GM21528 (cell line): ENCODE data around the gene CFC1.
"Not testable (repeated sequence)": the region's sequence is repeated elsewhere in the genome, so short reads cannot be mapped to it uniquely, and the experiment has no call there.

Source experiments
- ATAC-seq: cut with Tn5 transposase; IDR thresholded peaks from one replicate; pipeline ENCODE4 v1.9.1; 2021; ENCODE audit warnings: mild to moderate bottlenecking, moderate library complexity; ENCODE audit not compliant: unreplicated experiment, low FRiP score

Gene CFC1

DNA sequence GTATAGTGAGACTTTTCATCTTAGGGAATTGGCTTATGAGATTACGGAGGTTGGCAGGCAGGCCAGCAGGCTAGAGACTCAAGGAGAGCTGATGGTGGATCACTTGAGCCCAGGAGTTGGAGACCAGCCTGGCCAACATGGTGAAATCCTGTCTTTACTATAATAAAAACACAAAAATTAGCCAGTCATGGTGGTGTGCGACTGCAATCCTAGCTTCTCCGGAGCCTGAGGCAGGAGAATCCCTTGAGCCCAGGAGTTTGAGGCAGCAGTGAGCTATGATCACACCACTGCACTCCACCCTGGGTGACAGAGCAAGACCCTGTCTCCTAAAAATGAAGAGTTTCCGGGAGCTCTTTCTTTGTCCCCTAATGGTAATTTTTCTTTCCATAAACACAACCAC, 14.6 kb downstream of the CFC1 start:
- not testable (repeated sequence) for ATAC-seq

DNA sequence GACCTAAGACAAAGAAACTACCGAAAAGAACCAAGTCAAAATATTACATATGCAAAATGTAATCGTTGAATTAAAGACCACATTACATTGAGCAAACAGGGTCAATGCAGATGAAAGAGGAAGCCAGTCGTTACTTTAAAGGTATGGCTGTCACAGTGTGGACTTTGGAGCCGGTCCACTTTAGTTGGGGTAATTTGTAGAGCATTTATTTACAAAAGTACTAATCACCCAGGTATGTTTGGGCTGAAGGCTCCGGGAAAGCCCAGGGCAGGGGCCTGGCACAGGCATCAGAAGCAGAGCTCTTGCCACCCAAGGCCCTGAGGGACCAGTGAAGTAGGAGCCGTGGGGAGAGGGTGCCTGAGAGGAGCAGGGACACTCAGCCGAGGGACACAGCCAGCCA, 15.8 kb downstream of the CFC1 start:
- not testable (repeated sequence) for ATAC-seq

GRCh38 chr2:130582970-130583369, 16.4 kb downstream of the CFC1 start:
- ATAC-seq = not testable (repeated sequence)

DNA sequence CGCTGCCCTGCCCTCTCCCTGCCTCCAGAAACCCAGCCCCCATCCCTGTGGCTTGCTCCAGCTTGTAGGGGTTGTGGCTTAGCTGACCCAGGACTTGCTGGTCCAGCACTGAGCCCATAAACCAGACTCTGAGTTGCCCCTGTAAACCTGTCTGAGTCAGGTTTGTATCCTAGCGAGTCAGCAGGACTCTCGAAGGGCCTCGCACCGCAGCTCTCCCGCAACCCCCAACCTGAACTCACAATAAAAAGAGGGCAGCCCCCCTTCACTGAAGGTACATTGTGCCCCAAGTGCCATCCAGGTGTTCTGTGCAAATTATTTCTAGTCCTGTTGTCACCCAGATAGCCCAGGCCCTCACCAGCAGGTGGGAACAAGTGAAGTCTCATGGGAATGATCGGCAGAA, 17.9 kb downstream of the CFC1 start:
- ATAC-seq = not testable (repeated sequence)

- ATAC-seq = not testable (repeated sequence)
These were observed 20.3 kb downstream of the CFC1 start for GRCh38 chr2:130579121-130579520.

DNA sequence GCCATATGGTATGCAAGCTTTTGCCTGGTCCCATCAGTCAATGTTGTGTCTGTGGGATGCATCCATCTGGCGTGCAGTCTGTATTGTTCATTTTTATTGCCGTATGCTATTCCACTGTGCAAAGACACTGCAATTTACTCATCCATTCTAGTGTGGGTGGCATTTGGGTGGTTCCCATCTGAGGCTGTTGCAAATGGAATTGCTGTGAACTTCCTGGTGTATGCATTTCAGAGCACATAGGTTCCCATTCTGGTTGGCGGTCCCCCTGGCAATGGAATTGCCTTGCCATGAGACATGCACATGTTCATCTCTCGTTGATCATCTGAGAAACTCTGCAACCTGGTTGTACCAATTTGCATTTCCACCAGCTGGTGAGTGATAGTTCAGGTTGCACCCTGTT, 21.8 kb downstream of the CFC1 start:
- ATAC-seq = not testable (repeated sequence)

GRCh38 chr2:130576209-130576784, 23.1 kb downstream of the CFC1 start:
- not testable (repeated sequence) for ATAC-seq

DNA sequence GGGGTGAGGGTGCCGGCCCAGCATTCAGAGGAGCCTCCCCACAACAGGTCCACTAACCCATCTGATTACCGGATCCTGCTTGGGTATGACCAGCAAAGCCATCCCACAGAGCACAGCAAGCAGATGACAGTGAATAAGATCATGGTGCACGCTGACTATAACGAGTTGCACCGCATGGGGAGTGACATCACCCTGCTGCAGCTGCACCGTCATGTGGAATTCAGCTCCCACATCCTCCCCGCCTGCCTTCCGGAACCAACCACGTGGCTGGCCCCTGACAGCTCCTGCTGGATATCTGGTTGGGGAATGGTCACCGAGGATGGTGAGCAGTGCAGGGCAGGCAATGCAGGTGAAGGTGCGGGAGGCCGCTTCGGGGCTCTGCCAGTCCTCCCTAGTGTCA, 25.1 kb downstream of the CFC1 start:
- ATAC-seq = not testable (repeated sequence)

DNA sequence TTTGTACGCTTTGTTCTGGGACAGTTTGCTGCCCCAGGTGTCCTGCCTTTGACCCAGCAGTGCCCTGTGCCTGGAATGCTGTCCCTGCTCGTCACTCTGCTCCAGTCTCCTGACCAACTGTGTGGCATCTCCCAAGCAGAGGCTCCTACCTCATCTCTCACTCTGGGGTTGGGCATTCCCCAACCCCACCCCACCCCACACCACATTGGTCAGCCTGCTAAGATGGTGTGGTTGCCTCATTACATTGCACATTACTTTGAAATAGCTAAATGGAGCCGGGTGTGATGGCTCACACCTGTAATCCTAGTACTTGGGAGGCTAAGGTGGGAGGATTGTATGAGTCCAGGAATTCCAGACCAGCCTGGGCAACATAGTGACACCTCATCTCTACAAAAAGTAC, 27.4 kb downstream of the CFC1 start:
- ATAC-seq = not testable (repeated sequence)

GRCh38 chr2:130566165-130566564, 33.2 kb downstream of the CFC1 start:
- ATAC-seq = not testable (repeated sequence)

GRCh38 chr2:130556441-130556840, 42.9 kb downstream of the CFC1 start:
- ATAC-seq = not testable (repeated sequence)

GRCh38 chr2:130554178-130554577, 45.2 kb downstream of the CFC1 start:
- ATAC-seq = not testable (repeated sequence)

- not testable (repeated sequence) for ATAC-seq
These were observed 49.9 kb downstream of the CFC1 start for GRCh38 chr2:130549475-130549874.

GRCh38 chr2:130548418-130548817, 51.0 kb downstream of the CFC1 start:
- not testable (repeated sequence) for ATAC-seq

DNA sequence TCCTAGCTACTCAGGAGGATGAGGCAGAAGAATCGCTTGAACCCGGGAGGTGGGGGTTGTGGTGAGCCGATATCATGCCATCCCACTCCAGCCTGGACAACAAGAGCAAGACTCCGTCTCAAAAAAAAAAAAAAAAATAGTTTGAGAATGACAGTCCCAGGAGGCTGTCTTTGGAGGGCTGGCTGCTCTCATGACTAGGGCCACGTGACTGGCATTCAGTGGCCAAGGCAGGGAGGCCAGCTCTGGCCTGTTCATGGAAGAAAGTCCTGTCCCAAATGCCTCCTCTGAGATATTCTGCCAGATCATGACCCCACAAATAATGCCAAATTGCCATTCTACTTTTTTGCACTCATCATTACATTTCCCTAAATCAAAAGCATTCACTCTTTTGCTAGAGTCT, 54.4 kb downstream of the CFC1 start:
- not testable (repeated sequence) for ATAC-seq

- not testable (repeated sequence) for ATAC-seq
These were observed 55.4 kb downstream of the CFC1 start for GRCh38 chr2:130543785-130544528.

GRCh38 chr2:130542789-130543188, 56.6 kb downstream of the CFC1 start:
- ATAC-seq = not testable (repeated sequence)
